ENCODE data around the gene FAIM2. TPM values are rescaled to one million over a fixed set of nuclear protein-coding genes. Genes with fewer than 3 reads are reported as not detected.

FAIM2 gene
- total RNA-seq, 1 experiment from 2014 or later: 0.22 TPM

GRCh38 chr12:49942512-49942893 lies 38.8 kb upstream of the FAIM2 start:
- ChIA-PET CTCF (interaction anchor here (1.2 to 2.7 kb wide), 9 partner anchors 9 to 114 kb away, joined by 3 to 24 read pairs (median 6); no protein-coding TSS in a partner anchor), POLR2A (no interaction called here)
- Mint-ChIP-seq H3K36me3 (no peaks in the 10 kb centered on the region), H3K27ac (no peak overlapping the region), H3K27me3 (ENCODE audit: low read depth) (peaks cover 9% of the 10 kb centered on the region; the same call in 1 of the 2 replicates), H3K4me3 (no peak overlapping the region), H3K9me3 (no peaks in the 10 kb centered on the region), H3K4me1 (peaks cover 39% of the 10 kb centered on the region)
- ATAC-seq (no peak), DNase-seq (ENCODE audit: low spot score) (no peak)
- no peak for TF ChIP-seq NR2C2 (CRISPR knock-in tag; IDR thresholded peaks at IDR 0.05)
- no peak for TF ChIP-seq MYBL2 (CRISPR knock-in tag; IDR thresholded peaks at IDR 0.05)
- TF ChIP-seq IRF1 (CRISPR knock-in tag; IDR thresholded peaks at IDR 0.05): no peak
- no peak for TF ChIP-seq MAX (CRISPR knock-in tag; IDR thresholded peaks at IDR 0.05)
- no peak for TF ChIP-seq GABPB1 (CRISPR knock-in tag; IDR thresholded peaks at IDR 0.05)
- no peak for TF ChIP-seq SOX15 (CRISPR knock-in tag; IDR thresholded peaks at IDR 0.05)
- TF ChIP-seq STAT6 (CRISPR knock-in tag; conservative IDR thresholded peaks at IDR 0.05; ENCODE audit: low read depth): no peak
- TF ChIP-seq SMAD3 (CRISPR knock-in tag; IDR thresholded peaks at IDR 0.05; ENCODE audit: borderline replicate concordance): no peak
- TF ChIP-seq ZBTB21 (CRISPR knock-in tag; IDR thresholded peaks at IDR 0.05; ENCODE audit: borderline replicate concordance): no peak

- CTCF ChIA-PET: interaction anchor here (1.2 to 2.7 kb wide), 8 partner anchors 8 to 97 kb away, joined by 3 to 24 read pairs (median 7); no protein-coding TSS in a partner anchor
- Mint-ChIP-seq H3K4me3 (no peak overlapping the region), H3K36me3 (no peaks in the 10 kb centered on the region), H3K9me3 (no peaks in the 10 kb centered on the region), H3K27ac (no peak overlapping the region), H3K27me3 (ENCODE audit: low read depth) (peaks cover 9% of the 10 kb centered on the region; the same call in 1 of the 2 replicates), H3K4me1 (peaks cover 36% of the 10 kb centered on the region)
- ATAC-seq: no peak
- POLR2A ChIA-PET: no interaction called here
- DNase-seq (ENCODE audit: low spot score): no peak
- TF ChIP-seq CBFB (CRISPR knock-in tag; IDR thresholded peaks at IDR 0.05; ENCODE audit: low read depth) (no peak), FOXP4 (CRISPR knock-in tag; IDR thresholded peaks at IDR 0.05) (no peak), ZMAT4 (CRISPR knock-in tag; IDR thresholded peaks at IDR 0.05) (no peak), NR3C1 (CRISPR knock-in tag; conservative IDR thresholded peaks at IDR 0.05; ENCODE audit: low read depth) (no peak), NFYB (CRISPR knock-in tag; conservative IDR thresholded peaks at IDR 0.05; ENCODE audit: low read depth) (no peak), ZSCAN18 (CRISPR knock-in tag; IDR thresholded peaks at IDR 0.05) (no peak), TEAD1 (CRISPR knock-in tag; IDR thresholded peaks at IDR 0.05) (no peak), AR (CRISPR knock-in tag; IDR thresholded peaks at IDR 0.05) (no peak), MLX (CRISPR knock-in tag; IDR thresholded peaks at IDR 0.05) (no peak), ZNF512 (CRISPR knock-in tag; IDR thresholded peaks at IDR 0.05; ENCODE audit: borderline replicate concordance) (no peak), FOXK1 (CRISPR knock-in tag; IDR thresholded peaks at IDR 0.05) (no peak)
Observed at GRCh38 chr12:49941556-49942511, 38.1 kb upstream of the FAIM2 start.
